Measurements from ENCODE around the gene GPR82.

DNA sequence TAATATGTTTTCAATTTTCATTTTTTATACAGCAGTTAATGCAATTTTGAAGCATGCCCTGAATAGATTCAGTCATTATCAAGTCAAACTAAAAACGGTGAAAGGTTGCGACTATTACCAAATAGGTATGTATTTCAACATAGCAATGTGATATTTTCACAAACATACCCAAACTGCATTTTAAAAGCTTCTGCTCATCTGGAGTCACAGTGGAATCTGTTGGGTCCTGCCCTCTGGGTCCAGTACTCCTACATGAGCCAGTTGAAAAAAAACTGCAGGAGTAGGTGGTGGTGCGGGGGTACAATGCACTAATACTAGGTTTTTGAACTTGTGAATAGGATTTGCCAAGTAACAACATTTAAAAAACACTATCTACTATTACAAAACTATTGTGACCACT, 34.3 kb upstream of the GPR82 start:
- TF ChIP-seq, protein P1, sequence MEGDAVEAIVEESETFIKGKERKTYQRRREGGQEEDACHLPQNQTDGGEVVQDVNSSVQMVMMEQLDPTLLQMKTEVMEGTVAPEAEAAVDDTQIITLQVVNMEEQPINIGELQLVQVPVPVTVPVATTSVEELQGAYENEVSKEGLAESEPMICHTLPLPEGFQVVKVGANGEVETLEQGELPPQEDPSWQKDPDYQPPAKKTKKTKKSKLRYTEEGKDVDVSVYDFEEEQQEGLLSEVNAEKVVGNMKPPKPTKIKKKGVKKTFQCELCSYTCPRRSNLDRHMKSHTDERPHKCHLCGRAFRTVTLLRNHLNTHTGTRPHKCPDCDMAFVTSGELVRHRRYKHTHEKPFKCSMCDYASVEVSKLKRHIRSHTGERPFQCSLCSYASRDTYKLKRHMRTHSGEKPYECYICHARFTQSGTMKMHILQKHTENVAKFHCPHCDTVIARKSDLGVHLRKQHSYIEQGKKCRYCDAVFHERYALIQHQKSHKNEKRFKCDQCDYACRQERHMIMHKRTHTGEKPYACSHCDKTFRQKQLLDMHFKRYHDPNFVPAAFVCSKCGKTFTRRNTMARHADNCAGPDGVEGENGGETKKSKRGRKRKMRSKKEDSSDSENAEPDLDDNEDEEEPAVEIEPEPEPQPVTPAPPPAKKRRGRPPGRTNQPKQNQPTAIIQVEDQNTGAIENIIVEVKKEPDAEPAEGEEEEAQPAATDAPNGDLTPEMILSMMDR (IDR thresholded peaks at IDR 0.05) = no peak
- TF ChIP-seq POLR2A (IDR thresholded peaks at IDR 0.05) = no peak

Data from body of pancreas (tissue), 4 donors.